PC-9 (cell line): ENCODE measurements around the gene SHROOM4.

Experiments
- EZH2 ChIP-seq: fragments of 200-600 bp; sonication (generic); IDR thresholded peaks from 2 replicates; pipeline ENCODE4 v1.8.0; 2017; ENCODE audit warnings: antibody characterized with exemption, low read depth
- TF ChIP-seq, protein P1 (sequence below): fragments of 200-600 bp; sonication (generic); conservative IDR thresholded peaks from 2 replicates; pipeline ENCODE4 v1.6.1; 2017; ENCODE audit warnings: mixed run types, antibody characterized with exemption, mild to moderate bottlenecking, moderate library complexity

DNA sequence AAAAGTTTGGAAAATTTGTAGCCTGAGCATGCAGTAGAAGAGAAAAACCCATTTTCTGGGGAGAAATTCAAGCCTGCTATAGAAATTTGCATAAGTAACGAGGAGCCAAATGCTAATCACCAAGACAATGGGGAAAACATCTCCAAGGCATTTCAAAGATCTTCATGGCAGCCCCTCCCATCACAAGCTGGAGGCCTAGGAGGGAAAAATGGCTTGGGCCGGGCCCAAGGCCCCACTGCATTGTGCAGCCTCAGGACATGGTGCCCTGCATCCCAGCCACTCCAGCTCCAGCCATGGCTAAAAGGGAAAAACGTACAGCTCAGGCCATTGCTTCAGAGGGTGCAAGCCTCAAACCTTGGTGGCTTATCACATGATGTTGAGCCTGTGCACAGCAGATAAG lies 87.7 kb downstream of the SHROOM4 start:
- TF ChIP-seq, protein P1, sequence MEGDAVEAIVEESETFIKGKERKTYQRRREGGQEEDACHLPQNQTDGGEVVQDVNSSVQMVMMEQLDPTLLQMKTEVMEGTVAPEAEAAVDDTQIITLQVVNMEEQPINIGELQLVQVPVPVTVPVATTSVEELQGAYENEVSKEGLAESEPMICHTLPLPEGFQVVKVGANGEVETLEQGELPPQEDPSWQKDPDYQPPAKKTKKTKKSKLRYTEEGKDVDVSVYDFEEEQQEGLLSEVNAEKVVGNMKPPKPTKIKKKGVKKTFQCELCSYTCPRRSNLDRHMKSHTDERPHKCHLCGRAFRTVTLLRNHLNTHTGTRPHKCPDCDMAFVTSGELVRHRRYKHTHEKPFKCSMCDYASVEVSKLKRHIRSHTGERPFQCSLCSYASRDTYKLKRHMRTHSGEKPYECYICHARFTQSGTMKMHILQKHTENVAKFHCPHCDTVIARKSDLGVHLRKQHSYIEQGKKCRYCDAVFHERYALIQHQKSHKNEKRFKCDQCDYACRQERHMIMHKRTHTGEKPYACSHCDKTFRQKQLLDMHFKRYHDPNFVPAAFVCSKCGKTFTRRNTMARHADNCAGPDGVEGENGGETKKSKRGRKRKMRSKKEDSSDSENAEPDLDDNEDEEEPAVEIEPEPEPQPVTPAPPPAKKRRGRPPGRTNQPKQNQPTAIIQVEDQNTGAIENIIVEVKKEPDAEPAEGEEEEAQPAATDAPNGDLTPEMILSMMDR, result no peak
- no peak for TF ChIP-seq EZH2
